Astrocyte (in vitro differentiated cells and primary cell): Measurements from ENCODE around the gene PRODH2. TPM values are rescaled to one million over a fixed set of nuclear protein-coding genes. Genes with fewer than 3 reads are reported as not detected.

Source experiments
- DNase-seq: peaks from one replicate; pipeline ENCODE4 v3.0.0-alpha.2; 2010; ENCODE audit warnings: low read depth
- FAIRE-seq: peaks from 2 replicates; lab custom pipeline; 2011; peaks lifted over from hg19 to GRCh38; lab: Jason Lieb, UNC
- H2AFZ ChIP-seq: 2 replicates; pipeline ENCODE4 v1.6.0; 2012; ENCODE audit warnings: low read depth, low read length, inconsistent platforms
- H3K27ac ChIP-seq: 2 replicates; pipeline ENCODE4 v1.5.1; 2011; ENCODE audit warnings: low read depth, low read length, inconsistent platforms
- H3K27me3 ChIP-seq: 2 replicates; pipeline ENCODE4 v1.6.0; 2011; ENCODE audit warnings: low read length, inconsistent platforms; ENCODE audit not compliant: insufficient read depth
- H3K36me3 ChIP-seq: 2 replicates; pipeline ENCODE4 v1.5.1; 2011; ENCODE audit warnings: low read length, inconsistent platforms; ENCODE audit not compliant: insufficient read depth
- H3K4me1 ChIP-seq: 2 replicates; pipeline ENCODE4 v1.5.1; 2011; ENCODE audit warnings: low read length, inconsistent platforms; ENCODE audit not compliant: insufficient read depth
- H3K4me2 ChIP-seq: 2 replicates; pipeline ENCODE4 v1.6.0; 2012; ENCODE audit warnings: low read length, inconsistent platforms
- H3K4me3 ChIP-seq: 2 replicates; pipeline ENCODE4 v1.5.1; 2011; ENCODE audit warnings: low read depth, mild to moderate bottlenecking, low read length, inconsistent platforms; ENCODE audit not compliant: insufficient read depth
- H3K79me2 ChIP-seq: 2 replicates; pipeline ENCODE4 v1.6.0; 2012; ENCODE audit warnings: mild to moderate bottlenecking, low read length, inconsistent platforms; ENCODE audit not compliant: insufficient read depth
- H3K9ac ChIP-seq: 2 replicates; pipeline ENCODE4 v1.6.0; 2012; ENCODE audit warnings: mild to moderate bottlenecking, low read length, inconsistent platforms
- H3K9me3 ChIP-seq: 2 replicates; pipeline ENCODE4 v1.5.1; 2012; ENCODE audit warnings: low read depth, mild to moderate bottlenecking, low read length, inconsistent platforms; ENCODE audit not compliant: insufficient read depth
- H4K20me1 ChIP-seq: 2 replicates; pipeline ENCODE4 v1.6.0; 2012; ENCODE audit warnings: low read length, inconsistent platforms; ENCODE audit not compliant: insufficient read depth
- H3K27ac Mint-ChIP-seq: one replicate; pipeline ENCODE4 v1.8.0; 2021; ENCODE audit warnings: mild to moderate bottlenecking, mixed read lengths; ENCODE audit not compliant: unreplicated experiment
- H3K27me3 Mint-ChIP-seq: one replicate; pipeline ENCODE4 v1.8.0; 2021; ENCODE audit warnings: low read depth, mixed read lengths; ENCODE audit not compliant: unreplicated experiment
- H3K36me3 Mint-ChIP-seq: one replicate; pipeline ENCODE4 v1.8.0; 2021; ENCODE audit warnings: low read depth, mixed read lengths; ENCODE audit not compliant: unreplicated experiment
- H3K4me1 Mint-ChIP-seq: one replicate; pipeline ENCODE4 v1.8.0; 2021; ENCODE audit warnings: low read depth, mixed read lengths; ENCODE audit not compliant: unreplicated experiment
- H3K4me3 Mint-ChIP-seq: one replicate; pipeline ENCODE4 v1.8.0; 2021; ENCODE audit warnings: mild to moderate bottlenecking, moderate library complexity, mixed read lengths; ENCODE audit not compliant: unreplicated experiment
- H3K9me3 Mint-ChIP-seq: one replicate; pipeline ENCODE4 v1.8.0; 2021; ENCODE audit warnings: mild to moderate bottlenecking, mixed read lengths; ENCODE audit not compliant: unreplicated experiment
- EZH2 ChIP-seq: IDR thresholded peaks from 2 replicates; pipeline ENCODE4 v1.6.1; 2012; ENCODE audit warnings: mild to moderate bottlenecking, low read length, inconsistent platforms; ENCODE audit not compliant: insufficient read depth
- total RNA-seq: library from RNA; stranded (reverse); gene quantifications from 2 replicates; pipeline ENCODE4 v1.2.1, GENCODE V29; 2021
- TF ChIP-seq, protein P1 (sequence below): IDR thresholded peaks from 2 replicates; pipeline ENCODE4 v1.5.1; 2011; ENCODE audit warnings: low read depth, mild to moderate bottlenecking, inconsistent platforms, low read length, moderate library complexity; ENCODE audit not compliant: insufficient read depth

The PRODH2 gene
- total RNA-seq, 1 donor from 2014 or later, result not detected

DNA sequence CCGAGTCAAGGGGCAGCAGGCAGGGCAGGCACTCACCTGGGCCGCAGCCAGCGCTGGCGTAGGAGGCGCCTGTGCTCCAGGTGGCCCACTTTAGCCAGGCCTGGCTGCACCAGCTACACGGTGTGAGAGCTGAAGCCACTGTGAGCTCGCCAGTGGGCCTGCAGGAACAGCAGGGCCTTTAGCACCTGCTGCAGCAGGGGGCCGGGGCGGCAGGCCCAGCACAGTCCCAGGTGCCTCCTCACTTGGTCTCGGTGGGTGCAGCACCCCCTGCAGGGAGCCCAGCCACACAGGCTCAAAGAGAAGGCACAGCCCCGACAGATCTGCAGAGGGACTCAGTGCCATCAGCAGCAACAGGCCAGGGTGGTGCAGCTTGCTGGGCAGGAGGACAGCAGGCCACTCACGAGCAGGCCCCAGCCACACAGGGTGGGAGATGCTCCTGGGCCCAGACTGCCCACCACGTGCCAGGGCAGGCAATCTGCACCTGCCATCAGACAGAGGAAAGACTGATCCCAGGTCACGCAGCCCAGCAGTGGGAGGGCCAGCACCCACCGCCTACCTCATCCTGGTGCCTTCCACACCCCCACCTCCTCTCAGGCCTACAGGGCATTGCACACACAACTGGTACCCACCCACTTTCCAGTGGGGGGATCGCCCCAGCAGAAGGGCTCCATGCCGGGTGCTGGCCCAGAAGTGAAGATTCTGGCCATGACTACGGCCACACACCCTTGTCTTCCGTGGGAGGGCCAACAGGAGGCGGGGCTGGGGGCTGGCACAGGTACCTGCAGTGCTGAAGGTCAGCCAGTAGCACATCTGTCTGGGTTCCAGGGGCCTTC is 21.4 kb downstream of the PRODH2 start:
- no peak overlapping the region for H2AFZ ChIP-seq
- peaks cover 24% of the 10 kb centered on the region for H3K27me3 Mint-ChIP-seq
- no peak overlapping the region for H3K9ac ChIP-seq
- no peaks in the 10 kb centered on the region for H3K4me1 ChIP-seq
- FAIRE-seq, result no peak
- H3K4me1 Mint-ChIP-seq, result no peaks in the 10 kb centered on the region
- no peaks in the 10 kb centered on the region for H3K9me3 Mint-ChIP-seq
- H3K79me2 ChIP-seq, result no peaks in the 10 kb centered on the region
- no peak for TF ChIP-seq EZH2
- TF ChIP-seq, protein P1, sequence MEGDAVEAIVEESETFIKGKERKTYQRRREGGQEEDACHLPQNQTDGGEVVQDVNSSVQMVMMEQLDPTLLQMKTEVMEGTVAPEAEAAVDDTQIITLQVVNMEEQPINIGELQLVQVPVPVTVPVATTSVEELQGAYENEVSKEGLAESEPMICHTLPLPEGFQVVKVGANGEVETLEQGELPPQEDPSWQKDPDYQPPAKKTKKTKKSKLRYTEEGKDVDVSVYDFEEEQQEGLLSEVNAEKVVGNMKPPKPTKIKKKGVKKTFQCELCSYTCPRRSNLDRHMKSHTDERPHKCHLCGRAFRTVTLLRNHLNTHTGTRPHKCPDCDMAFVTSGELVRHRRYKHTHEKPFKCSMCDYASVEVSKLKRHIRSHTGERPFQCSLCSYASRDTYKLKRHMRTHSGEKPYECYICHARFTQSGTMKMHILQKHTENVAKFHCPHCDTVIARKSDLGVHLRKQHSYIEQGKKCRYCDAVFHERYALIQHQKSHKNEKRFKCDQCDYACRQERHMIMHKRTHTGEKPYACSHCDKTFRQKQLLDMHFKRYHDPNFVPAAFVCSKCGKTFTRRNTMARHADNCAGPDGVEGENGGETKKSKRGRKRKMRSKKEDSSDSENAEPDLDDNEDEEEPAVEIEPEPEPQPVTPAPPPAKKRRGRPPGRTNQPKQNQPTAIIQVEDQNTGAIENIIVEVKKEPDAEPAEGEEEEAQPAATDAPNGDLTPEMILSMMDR, result no peak
- H3K4me3 Mint-ChIP-seq, result no peak overlapping the region
- H3K36me3 Mint-ChIP-seq, result no peaks in the 10 kb centered on the region
- H3K9me3 ChIP-seq, result no peaks in the 10 kb centered on the region
- no peak overlapping the region for H3K27ac ChIP-seq
- H3K27me3 ChIP-seq, result peaks cover 4% of the 10 kb centered on the region
- H3K4me2 ChIP-seq, result no peak overlapping the region
- H4K20me1 ChIP-seq, result no peaks in the 10 kb centered on the region
- no peak overlapping the region for H3K4me3 ChIP-seq
- DNase-seq, result no peak
- H3K27ac Mint-ChIP-seq, result no peak overlapping the region
- no peaks in the 10 kb centered on the region for H3K36me3 ChIP-seq

DNA sequence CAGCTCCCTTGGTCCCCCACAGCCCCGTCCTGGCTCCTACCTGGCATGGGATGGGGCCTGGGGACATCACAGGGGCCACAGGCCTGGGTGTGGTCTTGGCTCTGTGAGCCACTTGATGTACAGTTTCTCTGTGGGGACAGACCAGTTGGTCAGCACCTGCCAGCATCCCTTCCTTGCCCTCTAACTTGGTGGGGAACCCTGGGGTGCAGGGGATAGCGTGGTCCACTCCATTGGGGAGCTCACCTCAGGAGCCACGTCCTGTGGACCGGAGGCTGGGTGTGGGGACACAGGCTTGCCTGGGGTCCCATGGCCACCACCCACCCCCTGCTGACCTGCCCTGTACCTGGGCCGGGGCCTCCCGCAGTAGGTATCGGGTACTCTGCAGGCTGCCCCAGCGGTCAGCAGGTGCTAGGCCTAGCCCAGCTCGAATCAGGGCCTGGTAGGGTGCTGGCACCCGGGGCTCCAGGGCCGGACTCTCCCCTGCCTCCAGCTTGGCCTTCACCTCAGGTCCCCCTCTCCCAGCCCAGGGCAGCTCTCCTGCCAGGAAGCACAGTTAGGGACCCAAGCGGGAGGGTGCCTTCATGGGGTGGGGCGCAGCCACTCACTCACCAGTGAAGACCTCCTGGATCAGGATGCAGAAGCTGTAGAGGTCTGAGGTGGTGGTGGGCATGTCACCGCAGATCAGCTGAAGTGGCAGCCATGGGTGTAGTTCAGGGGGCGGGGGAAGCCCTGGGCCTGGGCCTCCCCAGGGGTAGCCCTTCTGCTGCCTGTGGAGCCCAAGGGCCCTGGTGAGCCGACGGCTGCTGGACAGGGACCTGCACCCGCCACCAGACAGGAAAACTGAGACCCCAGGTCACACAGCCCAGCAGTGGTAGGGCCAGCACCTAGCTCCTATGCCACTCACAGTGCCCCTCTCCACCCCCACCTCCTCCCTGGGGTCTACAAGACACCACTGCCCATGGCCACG is 22.4 kb downstream of the PRODH2 start:
- H3K4me1 ChIP-seq, result no peaks in the 10 kb centered on the region
- no peak overlapping the region for H3K4me3 Mint-ChIP-seq
- no peaks in the 10 kb centered on the region for H3K36me3 Mint-ChIP-seq
- no peaks in the 10 kb centered on the region for H3K27me3 ChIP-seq
- no peak for FAIRE-seq
- H3K4me2 ChIP-seq, result no peak overlapping the region
- H3K27ac Mint-ChIP-seq, result no peak overlapping the region
- no peaks in the 10 kb centered on the region for H3K4me1 Mint-ChIP-seq
- H3K36me3 ChIP-seq, result no peaks in the 10 kb centered on the region
- H3K27me3 Mint-ChIP-seq, result peaks cover 30% of the 10 kb centered on the region
- no peak overlapping the region for H2AFZ ChIP-seq
- H3K9me3 Mint-ChIP-seq, result no peaks in the 10 kb centered on the region
- TF ChIP-seq, protein P1, result no peak
- no peak for TF ChIP-seq EZH2
- H3K9me3 ChIP-seq, result no peaks in the 10 kb centered on the region
- H3K27ac ChIP-seq, result no peak overlapping the region
- no peaks in the 10 kb centered on the region for H4K20me1 ChIP-seq
- no peak overlapping the region for H3K4me3 ChIP-seq
- no peaks in the 10 kb centered on the region for H3K79me2 ChIP-seq
- no peak overlapping the region for H3K9ac ChIP-seq
- DNase-seq, result no peak
